ENCODE data around the gene CACNB2.

Gene CACNB2

GRCh38 chr10:18230794-18231193 is 90.6 kb downstream of the CACNB2 start:
- no peak for DNase-seq (ENCODE audit: low read depth in 2 of 2)

- no peak for DNase-seq (ENCODE audit: low read depth in 2 of 2)
Observed at GRCh38 chr10:18231480-18231879, 91.3 kb downstream of the CACNB2 start.

- no peak for DNase-seq (ENCODE audit: low read depth in 2 of 2)
Observed at GRCh38 chr10:18233775-18234174, 93.6 kb downstream of the CACNB2 start.

- DNase-seq (ENCODE audit: low read depth in 2 of 2): no peak
Observed at GRCh38 chr10:18235477-18235876, 95.3 kb downstream of the CACNB2 start.

GRCh38 chr10:18236756-18237155 is 96.5 kb downstream of the CACNB2 start:
- DNase-seq (ENCODE audit: low read depth in 2 of 2): no peak

GRCh38 chr10:18238870-18239485 is 98.8 kb downstream of the CACNB2 start:
- DNase-seq (ENCODE audit: low read depth in 2 of 2): no peak

GRCh38 chr10:18240185-18240882 is 100.1 kb downstream of the CACNB2 start:
- DNase-seq (ENCODE audit: low read depth in 2 of 2): no peak

- no peak for DNase-seq (ENCODE audit: low read depth in 2 of 2)
Observed at GRCh38 chr10:18246967-18247366, 106.7 kb downstream of the CACNB2 start.

GRCh38 chr10:18252086-18252485 is 111.9 kb downstream of the CACNB2 start:
- no peak for DNase-seq (ENCODE audit: low read depth in 2 of 2)

GRCh38 chr10:18254086-18254485 is 113.9 kb downstream of the CACNB2 start:
- no peak for DNase-seq (ENCODE audit: low read depth in 2 of 2)

GRCh38 chr10:18254692-18255091 is 114.5 kb downstream of the CACNB2 start:
- DNase-seq (ENCODE audit: low read depth in 2 of 2): no peak

- DNase-seq (ENCODE audit: low read depth in 2 of 2): no peak
Observed at GRCh38 chr10:18260310-18260922, 120.2 kb downstream of the CACNB2 start.

GRCh38 chr10:18261063-18261610 is 120.9 kb downstream of the CACNB2 start:
- DNase-seq (ENCODE audit: low read depth in 2 of 2): no peak

GRCh38 chr10:18261768-18262231 is 121.6 kb downstream of the CACNB2 start:
- no peak for DNase-seq (ENCODE audit: low read depth in 2 of 2)

- no peak for DNase-seq (ENCODE audit: low read depth in 2 of 2)
Observed at GRCh38 chr10:18264466-18265050, 124.3 kb downstream of the CACNB2 start.

GRCh38 chr10:18268005-18268404 is 127.8 kb downstream of the CACNB2 start:
- DNase-seq (ENCODE audit: low read depth in 2 of 2): no peak

GRCh38 chr10:18271491-18271890 is 131.3 kb downstream of the CACNB2 start:
- no peak for DNase-seq (ENCODE audit: low read depth in 2 of 2)

GRCh38 chr10:18273039-18273438 is 132.8 kb downstream of the CACNB2 start:
- no peak for DNase-seq (ENCODE audit: low read depth in 2 of 2)

GRCh38 chr10:18278181-18278580 is 138.0 kb downstream of the CACNB2 start:
- no peak for DNase-seq (ENCODE audit: low read depth in 2 of 2)

GRCh38 chr10:18279173-18279572 is 138.9 kb downstream of the CACNB2 start:
- no peak for DNase-seq (ENCODE audit: low read depth in 2 of 2)

- no peak for DNase-seq (ENCODE audit: low read depth in 2 of 2)
Observed at GRCh38 chr10:18282094-18282493, 141.9 kb downstream of the CACNB2 start.

- no peak for DNase-seq (ENCODE audit: low read depth in 2 of 2)
Observed at GRCh38 chr10:18290651-18291313, 150.6 kb downstream of the CACNB2 start.

Data from stimulated activated CD4-positive, alpha-beta T cell treated with anti-CD3 and anti-CD28 coated beads, Interleukin-1b, Interleukin-23, amount 100 ng/mL, for 4 hours (primary cell).